SK-N-SH treated with all-trans-retinoic acid at 6 μM for 48 hours (cell line): ENCODE data around the gene DDAH1.

Source experiments
- ATAC-seq: fragments of 200-7000 bp; cut with Tn5 transposase; 3 replicates; pipeline ENCODE4 v1.9.1; 2020; ENCODE audit warnings: mild to moderate bottlenecking, moderate library complexity
- ARNTL ChIP-seq: fragments of 450-650 bp; formaldehyde crosslinking; IDR thresholded peaks from 2 replicates; pipeline ENCODE4 v1.5.0; 2020; ENCODE audit warnings: low read depth, mild to moderate bottlenecking, moderate library complexity, borderline replicate concordance
- BACH2 ChIP-seq: fragments of 250-450 bp; sonication (Bioruptor Pico); IDR thresholded peaks from 2 replicates; pipeline ENCODE4 v1.9.0; 2021; ENCODE audit warnings: mild to moderate bottlenecking, borderline replicate concordance
- CSDC2 ChIP-seq: fragments of 250-450 bp; sonication (Bioruptor Pico); IDR thresholded peaks from 2 replicates; pipeline ENCODE4 v1.5.0; 2020; ENCODE audit warnings: mild to moderate bottlenecking, moderate library complexity
- ESRRG ChIP-seq: fragments of 250-450 bp; sonication (Bioruptor Pico); IDR thresholded peaks from 2 replicates; pipeline ENCODE4 v1.6.1; 2021; ENCODE audit warnings: mild to moderate bottlenecking
- GLIS3 ChIP-seq: fragments of 250-450 bp; sonication (Bioruptor Pico); IDR thresholded peaks from 2 replicates; pipeline ENCODE4 v1.5.0; 2020; ENCODE audit warnings: mild to moderate bottlenecking, moderate library complexity
- ISL1 ChIP-seq: fragments of 250-450 bp; sonication (Bioruptor Pico); IDR thresholded peaks from 2 replicates; pipeline ENCODE4 v2.1.2; 2022; ENCODE audit warnings: mild to moderate bottlenecking, moderate library complexity
- OSR1 ChIP-seq: fragments of 250-450 bp; sonication (Bioruptor Pico); IDR thresholded peaks from 2 replicates; pipeline ENCODE4 v1.8.0; 2022; ENCODE audit warnings: moderate library complexity, mild to moderate bottlenecking, inconsistent platforms
- PPARA ChIP-seq: fragments of 250-450 bp; sonication (Bioruptor Pico); IDR thresholded peaks from 2 replicates; pipeline ENCODE4 v1.5.0; 2020; ENCODE audit warnings: mild to moderate bottlenecking, borderline replicate concordance
- RARB ChIP-seq: fragments of 250-450 bp; sonication (Bioruptor Pico); IDR thresholded peaks from 2 replicates; pipeline ENCODE4 v1.8.0; 2021; ENCODE audit warnings: mild to moderate bottlenecking, moderate library complexity
- SNAI2 ChIP-seq: fragments of 250-450 bp; sonication (Bioruptor Pico); IDR thresholded peaks from 2 replicates; pipeline ENCODE4 v1.5.0; 2020; ENCODE audit warnings: mild to moderate bottlenecking, moderate library complexity
- TCF4 ChIP-seq: fragments of 250-450 bp; sonication (Bioruptor Pico); IDR thresholded peaks from 2 replicates; pipeline ENCODE4 v1.8.0; 2021; ENCODE audit warnings: mild to moderate bottlenecking, moderate library complexity, borderline replicate concordance
- ZFP3 ChIP-seq: fragments of 250-450 bp; sonication (Bioruptor Pico); IDR thresholded peaks from 2 replicates; pipeline ENCODE4 v1.5.0; 2020; ENCODE audit warnings: mild to moderate bottlenecking, moderate library complexity
- ZFP30 ChIP-seq: fragments of 450-650 bp; formaldehyde crosslinking; IDR thresholded peaks from 2 replicates; pipeline ENCODE4 v1.5.0; 2022; ENCODE audit warnings: mild to moderate bottlenecking, moderate library complexity
- ZNF70 ChIP-seq: fragments of 450-650 bp; formaldehyde crosslinking; IDR thresholded peaks from 2 replicates; pipeline ENCODE4 v1.5.0; 2020; ENCODE audit warnings: mild to moderate bottlenecking, moderate library complexity
- ZNF8 ChIP-seq: fragments of 450-650 bp; formaldehyde crosslinking; IDR thresholded peaks from 2 replicates; pipeline ENCODE4 v1.5.0; 2020; ENCODE audit warnings: mild to moderate bottlenecking, moderate library complexity
- TF ChIP-seq, protein P1 (sequence below): fragments of 250-450 bp; sonication (Bioruptor Pico); IDR thresholded peaks from 2 replicates; pipeline ENCODE4 v1.5.1; 2020; ENCODE audit warnings: low read depth, mild to moderate bottlenecking, moderate library complexity
- TF ChIP-seq, protein P2 (sequence below): fragments of 250-450 bp; sonication (Bioruptor Pico); IDR thresholded peaks from 2 replicates; pipeline ENCODE4 v1.5.0; 2020; ENCODE audit warnings: mild to moderate bottlenecking, moderate library complexity
- TF ChIP-seq, protein P3 (sequence below): fragments of 250-450 bp; sonication (Bioruptor Pico); IDR thresholded peaks from 2 replicates; pipeline ENCODE4 v1.8.0; 2021; ENCODE audit warnings: low read depth, mild to moderate bottlenecking, moderate library complexity, borderline replicate concordance
- TF ChIP-seq, protein P4 (sequence below): fragments of 250-450 bp; sonication (Bioruptor Pico); IDR thresholded peaks from 2 replicates; pipeline ENCODE4 v1.8.0; 2020; ENCODE audit warnings: mild to moderate bottlenecking, moderate library complexity, borderline replicate concordance
- TF ChIP-seq, protein P5 (sequence below): fragments of 250-450 bp; sonication (Bioruptor Pico); IDR thresholded peaks from 2 replicates; pipeline ENCODE4 v1.5.1; 2021; ENCODE audit warnings: mild to moderate bottlenecking, moderate library complexity

DDAH1 gene

DNA sequence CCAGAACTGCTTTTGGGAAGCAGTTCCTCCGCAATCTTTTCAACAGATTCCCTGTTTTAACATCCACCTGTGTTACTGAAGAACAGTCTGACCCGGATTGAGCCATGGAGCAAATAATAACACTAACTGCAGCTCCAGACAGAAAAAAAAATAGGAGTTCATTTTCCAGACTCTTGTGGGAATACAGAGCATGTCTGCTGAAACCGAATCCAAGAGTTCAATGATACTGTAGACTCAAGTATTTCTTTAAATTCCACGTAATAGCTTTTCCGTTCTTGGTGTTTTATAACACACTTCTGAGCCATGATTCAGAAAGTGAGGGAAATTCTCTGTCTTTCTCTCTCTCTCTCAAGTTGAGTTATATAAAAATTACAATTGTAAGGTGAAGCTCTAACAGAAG lies 60.6 kb downstream of the DDAH1 start:
- ATAC-seq: no peak
- no peak for TF ChIP-seq SNAI2
- no peak for TF ChIP-seq TCF4 (CRISPR knock-in tag)
- TF ChIP-seq, protein P1, sequence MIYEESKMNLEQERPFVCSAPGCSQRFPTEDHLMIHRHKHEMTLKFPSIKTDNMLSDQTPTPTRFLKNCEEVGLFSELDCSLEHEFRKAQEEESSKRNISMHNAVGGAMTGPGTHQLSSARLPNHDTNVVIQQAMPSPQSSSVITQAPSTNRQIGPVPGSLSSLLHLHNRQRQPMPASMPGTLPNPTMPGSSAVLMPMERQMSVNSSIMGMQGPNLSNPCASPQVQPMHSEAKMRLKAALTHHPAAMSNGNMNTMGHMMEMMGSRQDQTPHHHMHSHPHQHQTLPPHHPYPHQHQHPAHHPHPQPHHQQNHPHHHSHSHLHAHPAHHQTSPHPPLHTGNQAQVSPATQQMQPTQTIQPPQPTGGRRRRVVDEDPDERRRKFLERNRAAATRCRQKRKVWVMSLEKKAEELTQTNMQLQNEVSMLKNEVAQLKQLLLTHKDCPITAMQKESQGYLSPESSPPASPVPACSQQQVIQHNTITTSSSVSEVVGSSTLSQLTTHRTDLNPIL (CRISPR knock-in tag): no peak
- TF ChIP-seq ZFP3 (CRISPR knock-in tag): no peak
- TF ChIP-seq, protein P2, sequence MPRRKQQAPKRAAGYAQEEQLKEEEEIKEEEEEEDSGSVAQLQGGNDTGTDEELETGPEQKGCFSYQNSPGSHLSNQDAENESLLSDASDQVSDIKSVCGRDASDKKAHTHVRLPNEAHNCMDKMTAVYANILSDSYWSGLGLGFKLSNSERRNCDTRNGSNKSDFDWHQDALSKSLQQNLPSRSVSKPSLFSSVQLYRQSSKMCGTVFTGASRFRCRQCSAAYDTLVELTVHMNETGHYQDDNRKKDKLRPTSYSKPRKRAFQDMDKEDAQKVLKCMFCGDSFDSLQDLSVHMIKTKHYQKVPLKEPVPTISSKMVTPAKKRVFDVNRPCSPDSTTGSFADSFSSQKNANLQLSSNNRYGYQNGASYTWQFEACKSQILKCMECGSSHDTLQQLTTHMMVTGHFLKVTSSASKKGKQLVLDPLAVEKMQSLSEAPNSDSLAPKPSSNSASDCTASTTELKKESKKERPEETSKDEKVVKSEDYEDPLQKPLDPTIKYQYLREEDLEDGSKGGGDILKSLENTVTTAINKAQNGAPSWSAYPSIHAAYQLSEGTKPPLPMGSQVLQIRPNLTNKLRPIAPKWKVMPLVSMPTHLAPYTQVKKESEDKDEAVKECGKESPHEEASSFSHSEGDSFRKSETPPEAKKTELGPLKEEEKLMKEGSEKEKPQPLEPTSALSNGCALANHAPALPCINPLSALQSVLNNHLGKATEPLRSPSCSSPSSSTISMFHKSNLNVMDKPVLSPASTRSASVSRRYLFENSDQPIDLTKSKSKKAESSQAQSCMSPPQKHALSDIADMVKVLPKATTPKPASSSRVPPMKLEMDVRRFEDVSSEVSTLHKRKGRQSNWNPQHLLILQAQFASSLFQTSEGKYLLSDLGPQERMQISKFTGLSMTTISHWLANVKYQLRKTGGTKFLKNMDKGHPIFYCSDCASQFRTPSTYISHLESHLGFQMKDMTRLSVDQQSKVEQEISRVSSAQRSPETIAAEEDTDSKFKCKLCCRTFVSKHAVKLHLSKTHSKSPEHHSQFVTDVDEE: no peak
- TF ChIP-seq CSDC2 (CRISPR knock-in tag): no peak
- no peak for TF ChIP-seq OSR1 (CRISPR knock-in tag)
- no peak for TF ChIP-seq ZFP30
- TF ChIP-seq, protein P3, sequence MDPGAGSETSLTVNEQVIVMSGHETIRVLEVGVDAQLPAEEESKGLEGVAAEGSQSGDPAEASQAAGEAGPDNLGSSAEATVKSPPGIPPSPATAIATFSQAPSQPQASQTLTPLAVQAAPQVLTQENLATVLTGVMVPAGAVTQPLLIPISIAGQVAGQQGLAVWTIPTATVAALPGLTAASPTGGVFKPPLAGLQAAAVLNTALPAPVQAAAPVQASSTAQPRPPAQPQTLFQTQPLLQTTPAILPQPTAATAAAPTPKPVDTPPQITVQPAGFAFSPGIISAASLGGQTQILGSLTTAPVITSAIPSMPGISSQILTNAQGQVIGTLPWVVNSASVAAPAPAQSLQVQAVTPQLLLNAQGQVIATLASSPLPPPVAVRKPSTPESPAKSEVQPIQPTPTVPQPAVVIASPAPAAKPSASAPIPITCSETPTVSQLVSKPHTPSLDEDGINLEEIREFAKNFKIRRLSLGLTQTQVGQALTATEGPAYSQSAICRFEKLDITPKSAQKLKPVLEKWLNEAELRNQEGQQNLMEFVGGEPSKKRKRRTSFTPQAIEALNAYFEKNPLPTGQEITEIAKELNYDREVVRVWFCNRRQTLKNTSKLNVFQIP (CRISPR knock-in tag): no peak
- TF ChIP-seq BACH2 (CRISPR knock-in tag): no peak
- TF ChIP-seq PPARA: no peak
- no peak for TF ChIP-seq ISL1 (CRISPR knock-in tag)

DNA sequence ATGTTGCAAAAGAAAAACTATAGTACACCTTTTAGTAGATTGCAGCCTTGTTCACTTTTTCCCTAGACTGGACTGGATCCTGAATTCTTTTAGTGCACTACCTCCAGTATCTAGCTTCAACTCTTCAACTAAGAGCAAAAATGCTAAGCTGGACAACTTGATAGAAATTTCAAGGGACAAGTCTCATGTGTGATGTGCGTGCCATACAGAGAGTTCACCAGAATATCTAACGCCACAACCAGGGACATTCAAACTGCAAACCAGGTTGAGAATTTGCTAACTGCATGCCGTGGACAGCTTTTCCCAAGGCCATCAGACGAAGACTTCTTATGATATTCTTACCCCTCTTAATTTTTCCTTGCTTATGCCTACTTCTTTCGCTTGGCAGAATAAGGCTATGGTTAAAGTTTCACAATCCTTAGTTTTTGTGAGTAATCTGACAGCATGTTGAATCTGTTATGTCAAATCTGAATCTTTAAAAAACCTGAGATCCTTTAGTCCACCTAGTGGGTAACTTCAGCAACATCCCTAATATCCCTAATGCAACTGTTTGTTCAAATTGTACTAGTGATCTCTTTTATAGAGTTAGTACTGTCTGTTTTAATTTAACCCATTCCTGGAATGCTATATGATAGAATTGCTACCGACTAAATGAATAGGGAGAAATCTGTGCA lies 66.4 kb downstream of the DDAH1 start:
- peak; percentile 81 for ATAC-seq
- TF ChIP-seq, protein P4, sequence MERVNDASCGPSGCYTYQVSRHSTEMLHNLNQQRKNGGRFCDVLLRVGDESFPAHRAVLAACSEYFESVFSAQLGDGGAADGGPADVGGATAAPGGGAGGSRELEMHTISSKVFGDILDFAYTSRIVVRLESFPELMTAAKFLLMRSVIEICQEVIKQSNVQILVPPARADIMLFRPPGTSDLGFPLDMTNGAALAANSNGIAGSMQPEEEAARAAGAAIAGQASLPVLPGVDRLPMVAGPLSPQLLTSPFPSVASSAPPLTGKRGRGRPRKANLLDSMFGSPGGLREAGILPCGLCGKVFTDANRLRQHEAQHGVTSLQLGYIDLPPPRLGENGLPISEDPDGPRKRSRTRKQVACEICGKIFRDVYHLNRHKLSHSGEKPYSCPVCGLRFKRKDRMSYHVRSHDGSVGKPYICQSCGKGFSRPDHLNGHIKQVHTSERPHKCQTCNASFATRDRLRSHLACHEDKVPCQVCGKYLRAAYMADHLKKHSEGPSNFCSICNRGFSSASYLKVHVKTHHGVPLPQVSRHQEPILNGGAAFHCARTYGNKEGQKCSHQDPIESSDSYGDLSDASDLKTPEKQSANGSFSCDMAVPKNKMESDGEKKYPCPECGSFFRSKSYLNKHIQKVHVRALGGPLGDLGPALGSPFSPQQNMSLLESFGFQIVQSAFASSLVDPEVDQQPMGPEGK (CRISPR knock-in tag): no peak
- no peak for TF ChIP-seq ISL1 (CRISPR knock-in tag)
- no peak for TF ChIP-seq CSDC2 (CRISPR knock-in tag)

DNA sequence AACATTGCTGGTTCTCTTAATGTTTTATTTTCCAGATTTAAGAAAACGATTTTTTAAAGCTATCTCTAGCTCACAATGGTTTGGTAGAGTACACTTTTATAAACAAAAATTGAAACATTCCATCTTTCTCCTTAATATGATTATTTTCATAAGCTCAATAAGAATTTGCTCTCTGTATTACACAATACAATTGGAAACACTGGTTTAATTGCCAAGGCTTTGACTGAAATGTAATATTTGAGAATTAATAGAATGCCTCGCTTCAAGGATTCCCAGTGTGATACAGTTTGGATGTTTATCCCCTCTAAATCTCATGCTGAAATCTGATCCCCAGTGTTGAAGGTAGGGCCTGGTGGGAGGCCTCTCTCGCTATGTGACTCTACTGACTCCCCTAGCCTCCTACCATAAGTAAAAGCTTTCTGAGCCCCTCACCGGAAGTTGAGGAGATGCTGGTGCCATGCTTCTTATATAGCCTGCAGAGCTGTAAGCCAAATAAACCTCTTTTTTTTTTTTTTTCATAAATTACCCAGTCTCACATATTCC lies 67.4 kb downstream of the DDAH1 start:
- peak; percentile 22 for ATAC-seq
- TF ChIP-seq CSDC2 (CRISPR knock-in tag) (no peak), TCF4 (CRISPR knock-in tag) (no peak), GLIS3 (CRISPR knock-in tag) (no peak), BACH2 (CRISPR knock-in tag) (no peak), ZNF8 (CRISPR knock-in tag) (no peak), ZFP3 (CRISPR knock-in tag) (no peak), ARNTL (no peak), ESRRG (CRISPR knock-in tag) (no peak), RARB (no peak), ZFP30 (no peak), ZNF70 (CRISPR knock-in tag) (no peak), OSR1 (CRISPR knock-in tag) (no peak), PPARA (no peak)
- TF ChIP-seq, protein P5, sequence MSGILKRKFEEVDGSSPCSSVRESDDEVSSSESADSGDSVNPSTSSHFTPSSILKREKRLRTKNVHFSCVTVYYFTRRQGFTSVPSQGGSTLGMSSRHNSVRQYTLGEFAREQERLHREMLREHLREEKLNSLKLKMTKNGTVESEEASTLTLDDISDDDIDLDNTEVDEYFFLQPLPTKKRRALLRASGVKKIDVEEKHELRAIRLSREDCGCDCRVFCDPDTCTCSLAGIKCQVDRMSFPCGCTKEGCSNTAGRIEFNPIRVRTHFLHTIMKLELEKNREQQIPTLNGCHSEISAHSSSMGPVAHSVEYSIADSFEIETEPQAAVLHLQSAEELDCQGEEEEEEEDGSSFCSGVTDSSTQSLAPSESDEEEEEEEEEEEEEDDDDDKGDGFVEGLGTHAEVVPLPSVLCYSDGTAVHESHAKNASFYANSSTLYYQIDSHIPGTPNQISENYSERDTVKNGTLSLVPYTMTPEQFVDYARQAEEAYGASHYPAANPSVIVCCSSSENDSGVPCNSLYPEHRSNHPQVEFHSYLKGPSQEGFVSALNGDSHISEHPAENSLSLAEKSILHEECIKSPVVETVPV (CRISPR knock-in tag): no peak
- TF ChIP-seq, protein P4 (CRISPR knock-in tag): no peak
- TF ChIP-seq, protein P2: no peak
- TF ChIP-seq, protein P1 (CRISPR knock-in tag): no peak
